Peyer's patch (tissue), 4 donors: ENCODE results near the gene AP1B1. TPM values are rescaled to one million over a fixed set of nuclear protein-coding genes. Genes with fewer than 3 reads are reported as not detected.

Source experiments
- DNase-seq, 3 donors: peaks; one replicate each; pipeline ENCODE4 v3.0.0-alpha.2; 2017 to 2019
- H3K27ac ChIP-seq, 4 donors: fragments of 200-600 bp; sonication (generic); one replicate each; pipeline ENCODE4 v1.5.1; 2016 to 2019
- H3K27me3 ChIP-seq, 2 donors: fragments of 200-600 bp; sonication (generic); one replicate each; pipeline ENCODE4 v1.5.1; 2019
- H3K36me3 ChIP-seq, 3 donors: fragments of 200-600 bp; sonication (generic); one replicate each; pipeline ENCODE4 v1.5.1; 2016 to 2019
- H3K4me1 ChIP-seq, 4 donors: fragments of 200-600 bp; sonication (generic); one replicate each; pipeline ENCODE4 v1.5.1; 2016 to 2019
- H3K4me3 ChIP-seq, 4 donors: fragments of 200-600 bp; sonication (generic); 1 replicate in 3 of 4; 2 replicates in 1 of 4; pipeline ENCODE4 v1.5.1; 2016 to 2019; ENCODE audit warnings: mild to moderate bottlenecking in 1 of 4
- H3K9me3 ChIP-seq, 4 donors: fragments of 200-600 bp; sonication (generic); one replicate each; pipeline ENCODE4 v1.5.1; 2016 to 2019; ENCODE audit warnings: mild to moderate bottlenecking in 1 of 4
- CTCF ChIP-seq, 6 experiments: fragments of 450-650 bp in 4 of 6; fragments of 200-600 bp in 2 of 6; sonication (generic) in 1 of 6; IDR thresholded peaks; one replicate each; pipeline ENCODE4 v1.5.1; 2017 to 2019; ENCODE audit warnings: antibody characterized with exemption in 6 of 6, mild to moderate bottlenecking in 3 of 6, moderate library complexity in 1 of 6
- POLR2A ChIP-seq, 2 donors: fragments of 450-650 bp; IDR thresholded peaks; one replicate each; pipeline ENCODE4 v1.5.1; 2017; ENCODE audit warnings: antibody characterized with exemption in 2 of 2, mild to moderate bottlenecking in 2 of 2, moderate library complexity in 2 of 2
- total RNA-seq, 4 donors: library from RNA; depleted of rRNA; stranded (reverse); fragments of >200 nt; gene quantifications; one replicate each; pipeline ENCODE4 v1.1.0, GENCODE V29; 2016

AP1B1 gene
- 100 to 1,000 TPM; 109 to 135 (median 124) TPM for total RNA-seq

DNA sequence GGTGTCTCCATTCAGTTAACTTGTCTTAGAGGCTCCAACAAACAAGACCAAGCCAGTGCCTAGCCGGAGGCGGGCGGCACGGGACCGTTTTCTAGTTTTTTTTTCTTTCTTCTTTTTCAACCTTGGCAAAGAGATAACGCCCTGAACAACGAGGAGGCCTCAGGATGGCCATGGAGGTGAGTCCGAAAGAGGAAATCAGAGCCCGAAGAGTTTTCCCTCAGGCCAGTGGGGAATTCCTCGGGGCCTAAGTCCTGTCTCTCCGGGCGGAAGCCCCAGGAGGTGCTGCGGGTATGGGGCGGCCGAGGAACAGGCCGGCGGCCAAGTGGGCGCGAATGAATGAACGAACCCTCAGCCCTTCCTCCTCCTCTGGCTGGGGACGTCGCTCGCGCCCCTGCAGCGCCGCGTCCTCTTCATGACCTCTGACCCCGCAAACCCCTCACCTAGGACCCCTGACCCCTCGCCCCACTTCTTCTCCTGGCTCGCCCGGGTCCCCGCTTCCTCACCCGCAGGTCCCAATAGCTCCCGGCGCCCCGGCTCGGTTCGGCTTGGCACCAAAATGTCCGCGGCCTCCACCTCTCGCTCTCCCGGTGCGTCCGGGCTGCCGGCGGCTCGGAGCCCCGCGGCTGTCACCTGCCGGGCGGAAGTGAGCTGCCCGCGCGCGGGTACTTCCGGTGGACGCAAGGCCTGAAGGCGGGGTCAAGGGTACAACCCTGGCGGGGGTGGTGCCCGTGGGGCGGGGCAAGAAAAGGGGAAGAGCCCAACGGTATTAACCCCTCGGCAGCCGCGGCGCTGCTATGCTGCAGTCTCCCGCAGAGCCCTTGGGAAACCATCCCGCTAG lies at the start of gene AP1B1:
TSS of gene AP1B1 (minus strand) at position 650 of the 838 bp plus-strand sequence. CDS start 21,327 bp downstream, outside the sequence.
- peak within 1 kb of the TSS; percentile 76 to 95 (median 88) for H3K27ac ChIP-seq
- no peaks in the 10 kb centered on the region for H3K36me3 ChIP-seq
- H3K27me3 ChIP-seq: no peaks in the 10 kb centered on the region
- H3K9me3 ChIP-seq: no peaks in the 10 kb centered on the region
- peak; percentile 94 to 98 (median 97) for DNase-seq
- H3K4me3 ChIP-seq: peak within 1 kb of the TSS; percentile 67 to 92 (median 80)
- peaks cover 0 to 52% (median 25%) of the 10 kb centered on the region in 4 donors for H3K4me1 ChIP-seq
- TF ChIP-seq CTCF (IDR thresholded peaks at IDR 0.05) (peak in 1 of 6 experiments; percentile 14), POLR2A (IDR thresholded peaks at IDR 0.05) (peak; percentile 84 to 88)

- DNase-seq: no peak
- Histone ChIP-seq H3K27ac (no peak overlapping the region), H3K4me3 (no peak overlapping the region), H3K4me1 (no peaks in the 10 kb centered on the region), H3K9me3 (no peaks in the 10 kb centered on the region), H3K27me3 (no peaks in the 10 kb centered on the region), H3K36me3 (no peaks in the 10 kb centered on the region)
- TF ChIP-seq POLR2A (IDR thresholded peaks at IDR 0.05) (no peak), CTCF (IDR thresholded peaks at IDR 0.05) (no peak)
Measured at GRCh38 chr22:29435236-29436136, 47.1 kb upstream of the AP1B1 start.

DNA sequence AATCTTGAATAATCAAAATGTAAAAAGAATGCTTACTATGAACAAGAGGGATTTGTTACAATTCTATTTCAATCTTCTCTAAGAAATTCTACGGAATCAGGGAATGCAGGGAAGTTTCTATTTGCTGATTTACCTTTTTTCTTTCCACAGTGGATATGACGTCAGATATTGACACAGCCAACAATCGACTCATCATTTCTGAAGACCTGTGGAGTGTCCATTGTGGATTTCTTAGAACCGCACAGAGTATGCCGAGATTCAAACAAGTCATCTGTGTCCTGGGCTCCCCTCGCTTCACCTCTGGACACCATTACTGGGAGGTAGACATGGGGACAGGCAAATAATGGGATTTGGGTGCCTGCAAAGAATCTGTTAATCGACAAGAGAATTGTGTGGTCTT lies 45.9 kb upstream of the AP1B1 start:
- Histone ChIP-seq H3K27ac (no peak overlapping the region), H3K27me3 (no peaks in the 10 kb centered on the region), H3K9me3 (no peaks in the 10 kb centered on the region), H3K4me3 (no peak overlapping the region), H3K4me1 (no peaks in the 10 kb centered on the region), H3K36me3 (no peaks in the 10 kb centered on the region)
- DNase-seq: no peak
- TF ChIP-seq CTCF (IDR thresholded peaks at IDR 0.05) (no peak), POLR2A (IDR thresholded peaks at IDR 0.05) (no peak)

DNA sequence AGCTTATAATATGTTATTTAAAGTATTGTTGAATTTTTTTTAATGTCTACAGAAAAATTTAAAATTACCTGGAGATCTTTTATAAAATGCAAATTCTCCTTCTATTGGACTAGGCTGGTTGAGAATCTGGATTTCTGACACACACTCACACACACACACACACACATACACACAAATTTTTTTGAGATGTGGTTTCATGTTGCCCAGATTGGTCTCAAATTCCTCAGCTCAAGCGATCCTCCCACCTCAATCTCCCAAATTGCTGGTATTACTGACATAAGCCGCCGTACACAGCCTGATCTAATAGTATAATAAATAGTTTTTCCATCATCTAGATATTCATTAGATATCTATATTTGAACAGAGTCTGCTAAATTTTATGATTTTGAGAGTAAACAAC lies 45.5 kb upstream of the AP1B1 start:
- H3K27ac ChIP-seq: no peak overlapping the region
- H3K4me1 ChIP-seq: no peaks in the 10 kb centered on the region
- no peak for TF ChIP-seq CTCF (IDR thresholded peaks at IDR 0.05)
- no peaks in the 10 kb centered on the region for H3K9me3 ChIP-seq
- no peaks in the 10 kb centered on the region for H3K27me3 ChIP-seq
- no peaks in the 10 kb centered on the region for H3K36me3 ChIP-seq
- no peak overlapping the region for H3K4me3 ChIP-seq
- DNase-seq: no peak

DNA sequence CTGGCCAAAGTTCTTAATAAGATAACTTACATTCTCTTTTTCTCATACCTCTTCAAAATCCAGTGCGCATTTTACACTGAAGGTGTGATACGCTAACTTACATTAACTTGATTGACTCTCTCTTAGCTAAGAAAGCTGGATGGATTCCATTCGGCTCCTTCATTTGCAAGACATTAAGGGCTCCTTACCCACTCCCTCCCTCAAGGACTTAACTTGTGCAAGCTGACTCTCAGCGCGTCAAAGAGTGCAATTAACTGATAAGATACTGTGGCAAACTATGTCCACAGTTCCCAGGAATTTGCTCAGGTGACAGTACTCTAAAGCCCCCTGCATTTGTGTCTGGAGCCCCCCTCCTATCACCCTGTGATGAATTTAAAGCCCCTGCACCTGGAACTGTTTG lies 43.6 kb upstream of the AP1B1 start:
- Histone ChIP-seq H3K4me1 (no peaks in the 10 kb centered on the region), H3K27ac (no peak overlapping the region), H3K27me3 (no peaks in the 10 kb centered on the region), H3K9me3 (no peaks in the 10 kb centered on the region), H3K36me3 (no peaks in the 10 kb centered on the region), H3K4me3 (no peak overlapping the region)
- no peak for DNase-seq
- no peak for TF ChIP-seq POLR2A (IDR thresholded peaks at IDR 0.05)
- TF ChIP-seq CTCF (IDR thresholded peaks at IDR 0.05): no peak
